GM19099 (cell line): ENCODE data around the gene KRTAP9-6.
"Not testable (repeated sequence)": the region's sequence is repeated elsewhere in the genome, so short reads cannot be mapped to it uniquely, and the experiment has no call there.

ENCODE experiments used
- POLR2A ChIP-seq: IDR thresholded peaks from 3 replicates; pipeline ENCODE4 v1.6.1; 2011; ENCODE audit warnings: low read depth; ENCODE audit not compliant: insufficient read length; ENCODE audit errors: extremely low read depth

KRTAP9-6 gene

DNA sequence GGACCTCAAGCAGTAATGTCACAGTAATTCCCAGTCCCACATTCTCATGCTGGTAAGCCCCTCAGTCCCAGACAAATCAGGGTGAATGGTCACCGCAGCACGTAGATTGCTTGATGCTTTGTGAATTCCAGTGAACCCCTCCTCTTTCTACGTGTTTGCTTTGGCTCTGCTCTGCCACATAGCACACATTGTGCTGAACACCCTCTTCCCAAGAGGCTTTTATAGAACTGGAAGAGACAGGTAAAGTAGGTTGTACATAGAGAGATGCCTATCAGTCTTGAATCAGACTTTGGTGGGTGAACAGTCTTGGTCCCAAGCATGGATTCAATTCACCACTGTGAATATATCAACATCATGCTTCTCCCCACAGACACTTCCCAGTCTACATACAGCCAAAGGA is 579 bp upstream of the KRTAP9-6 start:
- no peak for TF ChIP-seq POLR2A

DNA sequence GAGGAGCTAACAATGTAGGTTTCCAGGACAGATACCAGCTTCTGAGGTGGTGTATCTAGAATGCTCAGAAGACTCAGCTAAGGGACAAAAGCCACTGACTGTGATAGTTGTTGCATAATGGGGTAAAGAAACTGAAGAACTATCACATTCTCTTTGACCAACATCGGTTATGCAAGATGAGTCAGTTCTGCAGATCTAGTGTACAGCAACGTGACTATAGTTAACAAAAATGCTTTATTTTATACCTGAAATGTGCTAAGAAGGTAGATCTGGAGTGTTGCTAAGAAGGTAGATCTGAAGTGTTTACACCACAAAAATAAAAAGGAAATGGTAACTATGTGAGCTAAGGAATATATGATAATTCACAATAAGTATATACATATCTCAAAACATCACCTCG is 2.5 kb downstream of the KRTAP9-6 start:
- no peak for TF ChIP-seq POLR2A

DNA sequence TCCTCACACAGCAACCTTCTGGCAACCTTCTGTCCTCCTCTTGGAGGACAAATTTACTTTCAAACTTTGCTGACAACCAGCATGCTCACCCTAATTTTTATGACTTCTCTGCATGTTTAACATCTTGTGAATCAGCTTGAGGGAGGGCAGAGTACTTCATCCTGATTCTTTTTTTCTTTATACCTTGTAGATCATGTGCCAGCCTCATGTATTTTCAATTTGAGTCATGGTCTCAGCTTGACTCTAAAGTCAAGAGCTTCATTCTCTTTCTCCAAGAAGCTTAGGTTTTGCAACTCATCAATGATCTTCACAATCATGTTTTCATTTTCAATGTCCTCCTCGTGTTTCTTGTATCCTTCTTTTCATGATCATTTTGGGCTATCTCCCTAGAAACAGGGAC is 6.7 kb downstream of the KRTAP9-6 start:
- no peak for TF ChIP-seq POLR2A

DNA sequence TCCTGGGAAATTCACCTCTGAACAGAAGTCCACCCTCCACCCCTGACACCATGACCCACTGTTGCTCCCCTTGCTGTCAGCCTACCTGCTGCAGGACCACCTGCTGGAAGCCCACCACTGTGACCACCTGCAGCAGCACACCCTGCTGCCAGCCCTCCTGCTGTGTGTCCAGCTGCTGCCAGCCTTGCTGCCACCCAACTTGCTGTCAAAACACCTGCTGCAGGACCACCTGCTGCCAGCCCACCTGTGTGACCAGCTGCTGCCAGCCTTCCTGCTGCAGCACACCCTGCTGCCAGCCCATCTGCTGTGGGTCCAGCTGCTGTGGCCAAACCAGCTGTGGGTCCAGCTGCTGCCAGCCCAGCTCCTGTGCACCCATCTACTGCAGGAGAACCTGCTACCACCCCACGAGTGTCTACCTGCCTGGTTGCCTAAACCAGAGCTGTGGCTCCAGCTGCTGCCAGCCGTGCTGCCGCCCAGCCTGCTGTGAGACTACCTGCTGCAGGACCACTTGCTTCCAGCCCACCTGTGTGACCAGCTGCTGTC is 10.5 kb downstream of the KRTAP9-6 start, which contains the start of gene KRTAP9-7:
Gene KRTAP9-7 (plus strand): TSS at position 51 of the 543 bp plus-strand sequence. CDS start 0 bp downstream, at position 51.
- TF ChIP-seq POLR2A: not testable (repeated sequence)

DNA sequence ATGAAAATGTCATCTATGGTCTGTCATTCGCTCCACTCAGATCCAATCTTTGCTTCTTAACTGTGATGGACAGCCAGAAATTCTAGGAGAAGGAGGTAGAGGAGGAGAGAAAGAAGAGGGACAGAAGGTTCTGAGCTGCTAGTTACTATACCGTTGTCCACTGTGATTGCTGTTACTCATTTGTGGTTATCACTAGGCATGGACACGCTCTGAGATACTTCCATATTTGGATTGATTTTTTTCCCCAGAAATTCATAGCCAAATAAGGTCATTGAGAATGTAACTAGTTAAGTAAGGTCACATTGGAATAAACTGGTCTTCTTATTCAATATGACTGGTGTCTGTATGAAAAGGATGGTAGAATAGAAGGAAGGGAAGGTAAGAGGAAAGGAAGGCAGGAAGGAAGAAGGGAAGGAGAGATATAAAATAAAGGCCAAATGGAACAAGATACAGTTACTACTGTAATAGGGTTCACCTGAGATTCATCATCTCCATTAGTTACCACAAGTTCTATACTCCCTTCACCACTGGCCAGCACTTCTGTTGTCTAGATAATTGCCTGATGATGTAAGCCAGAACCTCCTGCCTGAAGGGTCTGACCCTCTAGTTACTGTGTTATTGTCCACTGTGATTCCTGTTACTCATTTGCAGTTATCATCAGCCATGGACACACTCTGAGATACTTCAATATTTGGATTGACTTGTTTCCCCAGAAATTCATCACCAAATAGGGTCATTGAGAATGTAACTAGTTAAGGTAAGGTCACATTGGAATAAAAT is 13.2 kb downstream of the KRTAP9-6 start:
- TF ChIP-seq POLR2A: no peak

DNA sequence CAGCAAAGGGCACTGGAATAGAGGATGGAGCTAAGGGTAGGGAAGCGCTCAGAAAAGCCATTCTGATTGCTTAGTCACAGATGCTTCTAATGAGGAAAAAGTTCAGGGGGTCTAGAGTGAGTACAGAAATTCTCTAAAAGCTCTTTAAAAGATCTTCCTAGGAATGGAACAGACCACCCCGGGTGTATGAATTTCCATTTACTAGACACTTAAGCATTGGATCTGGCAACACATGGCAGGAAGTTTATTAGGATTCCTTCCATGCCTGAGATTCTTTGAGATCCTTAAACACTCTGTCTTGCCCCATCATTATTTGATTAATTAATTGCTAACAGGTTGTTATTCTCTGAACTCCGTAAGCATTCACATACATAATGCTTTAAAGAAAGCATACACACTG is 18.9 kb downstream of the KRTAP9-6 start:
- no peak for TF ChIP-seq POLR2A

DNA sequence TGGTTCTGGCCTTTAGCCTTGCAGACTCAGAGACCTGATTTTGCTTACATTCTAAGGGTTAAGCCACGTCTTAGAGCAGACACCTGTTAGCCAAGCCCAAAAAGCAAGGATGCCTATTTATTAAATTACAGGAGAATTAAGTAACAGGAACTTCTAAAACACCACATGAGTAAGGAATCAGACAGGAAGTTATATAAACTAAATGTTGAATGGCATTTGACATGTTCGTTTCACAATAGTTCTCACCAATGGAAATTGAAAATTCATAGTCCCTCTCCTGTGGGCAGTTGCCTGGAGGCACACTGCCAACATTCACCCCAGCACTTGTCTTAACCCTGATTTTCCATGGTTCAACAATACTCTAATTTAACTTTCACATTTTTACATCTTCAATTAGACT is 19.4 kb downstream of the KRTAP9-6 start:
- TF ChIP-seq POLR2A: no peak

DNA sequence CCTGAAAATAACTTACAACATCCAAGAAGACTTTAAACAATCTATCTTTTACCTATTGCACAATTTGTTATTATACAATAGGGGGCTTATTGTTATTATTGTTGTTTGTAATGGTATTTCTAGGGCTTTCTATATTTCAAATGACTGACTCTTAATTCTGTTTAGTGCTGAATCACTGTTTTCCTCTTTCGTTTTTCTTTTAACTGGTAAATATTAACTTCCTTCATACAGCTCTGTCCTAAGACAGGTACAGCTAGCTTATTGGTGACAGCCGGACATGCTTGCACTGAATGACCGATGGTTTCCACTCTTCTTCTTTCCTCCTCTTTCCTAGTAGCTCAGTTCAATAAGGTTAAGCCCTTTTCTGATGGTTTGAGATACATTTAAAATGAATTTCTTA is 21.9 kb downstream of the KRTAP9-6 start:
- no peak for TF ChIP-seq POLR2A

DNA sequence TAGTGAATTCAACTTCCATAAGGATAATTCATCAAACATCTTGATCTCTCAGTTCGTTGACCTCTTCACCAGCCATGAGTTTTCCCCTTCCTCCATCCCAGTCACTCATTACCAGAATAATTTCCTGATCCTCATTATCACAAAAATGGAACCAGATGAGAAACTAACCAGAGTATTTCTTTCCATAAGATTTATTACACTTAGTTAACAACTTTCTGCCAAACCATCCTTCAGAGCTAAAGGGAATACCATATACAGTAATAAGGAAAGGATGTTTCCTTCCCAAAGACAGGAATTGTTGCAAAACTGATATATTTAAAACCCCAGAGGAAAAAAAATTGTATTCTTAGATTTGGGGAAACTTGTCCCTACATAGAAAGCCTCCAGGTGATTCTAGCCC is 28.8 kb downstream of the KRTAP9-6 start:
- TF ChIP-seq POLR2A: no peak

DNA sequence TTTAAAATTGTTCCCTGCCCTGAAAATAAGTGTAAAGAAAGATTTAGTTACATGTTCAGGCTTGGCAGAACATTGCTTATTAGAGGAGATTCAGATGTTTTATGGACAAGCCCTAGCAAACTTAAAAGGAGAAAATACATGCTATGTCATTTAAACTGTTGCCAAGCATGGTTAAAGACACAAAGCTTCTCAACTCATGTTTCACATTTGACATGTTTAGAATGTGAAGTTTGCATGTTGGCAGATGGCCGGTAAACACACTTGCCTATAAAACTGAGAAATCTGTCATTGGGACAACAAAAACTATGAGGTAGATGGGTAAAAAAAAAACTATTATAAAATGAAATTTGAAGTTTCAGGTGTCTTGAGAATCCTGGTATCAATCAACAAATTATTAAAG is 31.7 kb downstream of the KRTAP9-6 start:
- no peak for TF ChIP-seq POLR2A

DNA sequence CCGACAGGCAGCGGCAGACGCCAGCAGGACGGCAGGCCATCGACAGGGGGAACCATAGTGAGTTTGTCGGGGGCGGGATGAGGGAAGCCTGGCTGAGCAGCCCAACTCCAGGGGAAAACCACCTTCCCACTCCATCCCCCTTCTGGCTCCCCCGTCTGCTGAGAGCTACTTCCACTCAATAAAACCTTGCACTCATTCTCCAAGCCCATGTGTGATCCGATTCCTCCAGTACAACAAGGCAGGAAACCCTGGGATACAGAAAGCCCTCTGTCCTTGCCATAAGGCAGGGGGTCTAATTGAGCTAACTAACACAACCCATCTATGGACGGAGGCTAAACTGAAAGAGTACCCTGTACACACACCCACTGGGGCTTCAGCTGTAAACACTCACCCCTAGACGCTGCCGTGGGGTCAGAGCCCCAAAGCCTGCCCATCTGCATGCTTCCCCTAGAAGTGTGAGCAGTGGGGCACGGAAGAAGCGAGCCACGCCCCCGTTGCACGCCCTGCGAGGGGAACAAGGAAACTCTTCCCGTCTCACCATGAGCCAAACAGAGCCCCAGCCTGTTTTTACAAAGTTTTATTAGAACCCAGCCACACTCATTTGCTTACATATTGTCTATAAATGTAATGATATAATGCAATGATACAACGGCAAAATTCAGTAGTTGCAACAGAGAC is 33.4 kb downstream of the KRTAP9-6 start:
- no peak for TF ChIP-seq POLR2A

DNA sequence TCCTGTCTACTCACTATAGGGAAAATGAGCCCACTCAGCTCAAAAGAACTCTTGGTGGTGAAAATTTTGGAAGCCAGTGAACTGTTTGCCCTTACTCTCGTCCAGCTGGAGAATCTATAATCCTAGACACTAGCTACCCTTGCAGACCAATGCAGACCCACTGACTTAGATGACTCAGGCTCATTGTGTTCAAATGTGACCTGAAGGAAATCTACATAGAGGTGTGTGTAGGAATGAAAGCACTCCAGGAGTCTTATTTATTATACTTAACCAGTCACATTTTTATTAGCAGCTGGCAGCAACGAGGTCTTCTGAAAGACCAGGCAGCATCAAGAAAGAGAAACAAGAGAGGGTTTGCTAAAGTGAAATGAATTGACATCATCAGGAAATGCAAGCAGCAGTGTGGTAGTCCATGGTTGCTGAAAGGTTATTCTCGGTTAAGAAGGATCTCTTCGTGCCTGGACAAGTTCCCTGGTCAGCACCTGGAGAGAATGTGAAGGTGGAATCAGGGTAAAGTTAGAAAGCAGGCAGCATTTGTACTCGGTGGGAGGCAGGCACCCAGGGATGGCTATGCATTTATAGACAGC is 36.1 kb downstream of the KRTAP9-6 start:
- no peak for TF ChIP-seq POLR2A

DNA sequence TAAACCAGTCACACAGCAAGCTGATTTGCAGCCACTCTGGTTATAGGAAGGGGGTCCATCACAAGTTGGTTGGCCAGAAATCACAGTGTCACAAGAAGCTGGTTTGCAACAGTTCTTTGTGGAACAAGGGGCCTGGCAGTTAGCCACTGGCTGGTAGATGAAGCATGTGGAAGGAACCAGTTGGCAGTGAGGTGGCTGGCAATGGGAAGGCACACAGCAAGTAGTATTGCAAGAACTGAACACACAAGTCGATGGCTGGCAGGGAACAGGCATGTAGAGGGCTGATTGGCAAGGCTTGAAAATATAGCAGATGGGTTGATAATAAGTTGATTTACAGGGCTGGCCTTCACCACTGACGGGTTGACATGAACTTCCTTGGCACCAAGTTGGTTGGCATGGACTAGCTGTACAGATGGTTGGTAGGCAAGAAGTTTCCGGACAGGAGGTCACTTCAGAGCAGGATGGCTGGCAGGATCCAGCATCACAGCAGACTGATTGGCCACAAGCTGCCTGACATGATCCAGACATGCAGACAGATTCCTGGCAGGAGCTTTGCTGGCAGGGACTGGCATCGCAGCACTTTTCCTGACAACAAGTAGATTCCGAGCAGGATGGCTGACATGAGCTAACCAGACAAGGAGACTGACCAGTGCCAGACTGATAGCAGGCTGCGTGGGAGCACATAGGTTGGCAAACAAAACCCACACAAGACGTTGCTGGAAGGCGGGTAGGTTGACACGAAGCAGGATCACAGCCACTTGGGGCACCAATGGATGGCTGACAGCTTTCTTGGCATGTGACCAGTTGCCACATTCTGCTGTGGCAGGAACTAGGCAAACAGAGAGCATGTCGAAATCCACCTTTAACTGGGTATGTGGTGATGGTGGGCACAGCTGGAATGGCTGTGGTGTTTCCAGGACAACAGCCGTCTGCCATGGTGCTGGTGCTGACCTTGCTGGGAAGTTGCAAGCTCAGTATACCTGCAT is 37.0 kb downstream of the KRTAP9-6 start, which contains the start of gene KRTAP29-1:
Gene KRTAP29-1 (minus strand): TSS at position 936 of the 986 bp plus-strand sequence. CDS start 0 bp downstream, at position 936.
- no peak for TF ChIP-seq POLR2A

DNA sequence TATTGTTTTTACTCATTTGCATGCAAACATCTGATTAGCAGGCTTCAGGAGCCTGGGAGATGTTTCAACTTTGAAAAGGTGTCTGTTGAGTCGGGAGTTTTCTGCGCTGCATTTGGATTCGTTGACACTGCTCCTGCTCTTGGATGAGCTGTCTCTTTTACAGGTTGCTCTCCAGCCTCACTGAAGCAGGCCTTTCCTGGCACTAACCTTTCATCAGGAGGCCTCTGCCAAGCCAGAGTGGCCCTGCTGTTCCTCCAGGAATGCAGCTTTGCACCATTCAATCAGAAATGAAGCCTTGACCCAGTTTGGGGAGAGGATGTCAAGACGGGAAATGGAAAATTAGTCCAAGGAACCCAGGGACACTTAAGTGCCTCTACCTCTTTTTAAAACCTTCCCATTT is 37.8 kb downstream of the KRTAP9-6 start:
- no peak for TF ChIP-seq POLR2A
